Mucosa of descending colon (tissue), 3 donors: ENCODE measurements around the gene NAA80. TPM values are rescaled to one million over a fixed set of nuclear protein-coding genes. Genes with fewer than 3 reads are reported as not detected.

Experiments
- ATAC-seq: fragments of 200-7000 bp; cut with Tn5 transposase; one replicate; pipeline ENCODE4 v1.9.1; 2020; ENCODE audit warnings: mild to moderate bottlenecking, moderate library complexity
- DNase-seq, 3 donors: peaks; one replicate each; pipeline ENCODE4 v3.0.0-alpha.2; 2020
- H3K36me3 ChIP-seq: fragments of 200-600 bp; one replicate; pipeline ENCODE4 v1.8.0; 2021; ENCODE audit warnings: low read depth, mild to moderate bottlenecking
- H3K4me1 ChIP-seq: fragments of 200-600 bp; one replicate; pipeline ENCODE4 v1.8.0; 2021; ENCODE audit warnings: low read depth, mild to moderate bottlenecking
- H3K4me3 ChIP-seq: fragments of 200-600 bp; one replicate; pipeline ENCODE4 v1.8.0; 2021; ENCODE audit warnings: mild to moderate bottlenecking
- H3K9me3 ChIP-seq: fragments of 200-600 bp; one replicate; pipeline ENCODE4 v1.8.0; 2021; ENCODE audit warnings: mild to moderate bottlenecking
- CTCF ChIP-seq: fragments of 200-600 bp; IDR thresholded peaks from one replicate; pipeline ENCODE4 v1.8.0; 2022; ENCODE audit warnings: antibody characterized with exemption, mild to moderate bottlenecking
- intact Hi-C, 2 donors: fragments of 100-400 bp; cut with DNase I in 1 of 2; cut with micrococcal nuclease in 1 of 2; formaldehyde crosslinking; loops; one replicate each; pipeline versions ENCODE4 v1.11.0 to v1.11.1; 2022; cut with DNase I, micrococcal nuclease
- total RNA-seq, 3 donors: library from RNA; stranded (reverse); fragmentation: NEBNext Ultra II Directional in 2 of 3; extraction: Animal tissue kit (Norgen Biotek cat#: 25700) in 2 of 3; gene quantifications; one replicate each; pipeline versions ENCODE4 v1.2.1 to v1.2.4, GENCODE V29; 2021 to 2023
- donor health status: DM: no; HTN: no; CAD: no; lungs with moderate emphysema.
- donor health status: DM: no; HTN: no; CAD: no.
- donor health status: DM: no; HTN: yes; CAD: no.

Gene NAA80
- total RNA-seq, 3 donors from 2014 or later = 7.0 to 10.1 (median 8.4) TPM

- ATAC-seq (no peak), DNase-seq (no peak)
- intact Hi-C loops = no loop called here
- Histone ChIP-seq H3K9me3 (no peaks in the 10 kb centered on the region), H3K36me3 (no peaks in the 10 kb centered on the region), H3K4me1 (peaks cover 45% of the 10 kb centered on the region), H3K4me3 (no peak overlapping the region)
- TF ChIP-seq CTCF = no peak
These were observed 23.9 kb upstream of the NAA80 start for GRCh38 chr3:50323092-50323600.

- no peaks in the 10 kb centered on the region for H3K36me3 ChIP-seq
- TF ChIP-seq CTCF = no peak
- peak; percentile 43 to 78 (median 61) for DNase-seq
- ATAC-seq = no peak
- no peaks in the 10 kb centered on the region for H3K9me3 ChIP-seq
- H3K4me3 ChIP-seq = peak within 1 kb of the TSS; percentile 74
- intact Hi-C loops = no loop called here
- peaks cover 49% of the 10 kb centered on the region for H3K4me1 ChIP-seq
These were observed 23.3 kb upstream of the NAA80 start, which contains the start of gene HYAL2 for GRCh38 chr3:50322386-50323091. Gene HYAL2, minus strand, starts transcription at chr3:50322745. Its CDS starts 2,256 bp downstream, at chr3:50320489.

- intact Hi-C loops = no loop called here
- peak in 1 of 3 donors; percentile 54 for DNase-seq
- Histone ChIP-seq H3K4me1 (peaks cover 49% of the 10 kb centered on the region), H3K9me3 (no peaks in the 10 kb centered on the region), H3K36me3 (no peaks in the 10 kb centered on the region), H3K4me3 (no peak overlapping the region)
- TF ChIP-seq CTCF = no peak
- no peak for ATAC-seq
These were observed 22.8 kb upstream of the NAA80 start for GRCh38 chr3:50322115-50322385.

- ATAC-seq = peak; percentile 81
- peaks cover 49% of the 10 kb centered on the region for H3K4me1 ChIP-seq
- H3K36me3 ChIP-seq = no peaks in the 10 kb centered on the region
- intact Hi-C loops = no loop called here
- H3K4me3 ChIP-seq = peak overlapping the region; percentile 74
- peak; percentile 89 to 93 (median 93) for DNase-seq
- TF ChIP-seq CTCF = peak; percentile 23
- H3K9me3 ChIP-seq = no peaks in the 10 kb centered on the region
These were observed 22.3 kb upstream of the NAA80 start for GRCh38 chr3:50321336-50322114.

GRCh38 chr3:50320853-50321335 is 21.7 kb upstream of the NAA80 start:
- peak; percentile 83 to 89 (median 84) for DNase-seq
- intact Hi-C loops = no loop called here
- TF ChIP-seq CTCF = no peak
- Histone ChIP-seq H3K36me3 (no peaks in the 10 kb centered on the region), H3K4me1 (peaks cover 55% of the 10 kb centered on the region), H3K4me3 (peak overlapping the region; percentile 74), H3K9me3 (no peaks in the 10 kb centered on the region)
- ATAC-seq = peak; percentile 66
